Measurements from ENCODE around the gene PDE4D. TPM values are rescaled to one million over a fixed set of nuclear protein-coding genes. Genes with fewer than 3 reads are reported as not detected.

Gene PDE4D
- total RNA-seq, 6 experiments from 2014 or later: 1.6 to 10.3 (median 5.6) TPM

DNA sequence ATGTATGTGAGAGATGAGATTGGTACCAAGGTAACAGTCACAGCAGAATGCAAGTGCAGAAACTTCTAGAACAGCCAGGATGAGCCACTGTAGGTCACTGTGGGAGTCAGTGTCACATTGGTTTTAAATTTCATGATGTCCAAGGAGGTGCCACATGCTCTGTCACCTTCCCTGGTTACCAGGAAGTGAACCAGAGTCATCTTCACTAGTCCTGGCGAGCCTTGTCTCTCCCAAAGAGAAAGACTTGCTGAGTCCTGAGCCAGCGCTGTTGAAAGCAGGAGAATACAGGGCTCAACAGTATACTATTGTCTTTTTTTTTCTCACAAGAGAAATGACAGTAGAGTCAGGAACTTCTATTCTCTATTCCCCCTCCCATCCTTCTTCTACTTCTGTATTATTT is 695.2 kb downstream of the PDE4D start:
- Histone ChIP-seq H3K27me3 (no peaks in the 10 kb centered on the region), H3K36me3 (no peaks in the 10 kb centered on the region), H3K4me1 (no peaks in the 10 kb centered on the region), H3K9me3 (no peaks in the 10 kb centered on the region), H3K27ac (no peak overlapping the region), H3K4me3 (no peak overlapping the region)
- intact Hi-C loops (cut with DNase I): no loop called here
- WGBS (ENCODE audit: insufficient coverage, low coverage, low lambda C conversion rate, missing lambda C conversion rate): 80% methylated on average over 2 of the region's 2 CpGs
- TF ChIP-seq, protein P1, sequence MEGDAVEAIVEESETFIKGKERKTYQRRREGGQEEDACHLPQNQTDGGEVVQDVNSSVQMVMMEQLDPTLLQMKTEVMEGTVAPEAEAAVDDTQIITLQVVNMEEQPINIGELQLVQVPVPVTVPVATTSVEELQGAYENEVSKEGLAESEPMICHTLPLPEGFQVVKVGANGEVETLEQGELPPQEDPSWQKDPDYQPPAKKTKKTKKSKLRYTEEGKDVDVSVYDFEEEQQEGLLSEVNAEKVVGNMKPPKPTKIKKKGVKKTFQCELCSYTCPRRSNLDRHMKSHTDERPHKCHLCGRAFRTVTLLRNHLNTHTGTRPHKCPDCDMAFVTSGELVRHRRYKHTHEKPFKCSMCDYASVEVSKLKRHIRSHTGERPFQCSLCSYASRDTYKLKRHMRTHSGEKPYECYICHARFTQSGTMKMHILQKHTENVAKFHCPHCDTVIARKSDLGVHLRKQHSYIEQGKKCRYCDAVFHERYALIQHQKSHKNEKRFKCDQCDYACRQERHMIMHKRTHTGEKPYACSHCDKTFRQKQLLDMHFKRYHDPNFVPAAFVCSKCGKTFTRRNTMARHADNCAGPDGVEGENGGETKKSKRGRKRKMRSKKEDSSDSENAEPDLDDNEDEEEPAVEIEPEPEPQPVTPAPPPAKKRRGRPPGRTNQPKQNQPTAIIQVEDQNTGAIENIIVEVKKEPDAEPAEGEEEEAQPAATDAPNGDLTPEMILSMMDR (IDR thresholded peaks at IDR 0.05): no peak
- TF ChIP-seq POLR2A (IDR thresholded peaks at IDR 0.05): no peak
- ATAC-seq (no peak), DNase-seq (no peak)

GRCh38 chr5:59197911-59198310 is 695.6 kb downstream of the PDE4D start:
- no peak overlapping the region for H3K27ac ChIP-seq
- DNase-seq (no peak), ATAC-seq (no peak)
- no peaks in the 10 kb centered on the region for H3K4me1 ChIP-seq
- no peak overlapping the region for H3K4me3 ChIP-seq
- H3K27me3 ChIP-seq: no peaks in the 10 kb centered on the region
- 66% methylated on average over 4 of the region's 4 CpGs for WGBS (ENCODE audit: insufficient coverage, low coverage, low lambda C conversion rate, missing lambda C conversion rate)
- intact Hi-C loops (cut with DNase I): no loop called here
- no peaks in the 10 kb centered on the region for H3K9me3 ChIP-seq
- TF ChIP-seq POLR2A (IDR thresholded peaks at IDR 0.05): no peak
- TF ChIP-seq, protein P1 (IDR thresholded peaks at IDR 0.05): no peak
- H3K36me3 ChIP-seq: no peaks in the 10 kb centered on the region

DNA sequence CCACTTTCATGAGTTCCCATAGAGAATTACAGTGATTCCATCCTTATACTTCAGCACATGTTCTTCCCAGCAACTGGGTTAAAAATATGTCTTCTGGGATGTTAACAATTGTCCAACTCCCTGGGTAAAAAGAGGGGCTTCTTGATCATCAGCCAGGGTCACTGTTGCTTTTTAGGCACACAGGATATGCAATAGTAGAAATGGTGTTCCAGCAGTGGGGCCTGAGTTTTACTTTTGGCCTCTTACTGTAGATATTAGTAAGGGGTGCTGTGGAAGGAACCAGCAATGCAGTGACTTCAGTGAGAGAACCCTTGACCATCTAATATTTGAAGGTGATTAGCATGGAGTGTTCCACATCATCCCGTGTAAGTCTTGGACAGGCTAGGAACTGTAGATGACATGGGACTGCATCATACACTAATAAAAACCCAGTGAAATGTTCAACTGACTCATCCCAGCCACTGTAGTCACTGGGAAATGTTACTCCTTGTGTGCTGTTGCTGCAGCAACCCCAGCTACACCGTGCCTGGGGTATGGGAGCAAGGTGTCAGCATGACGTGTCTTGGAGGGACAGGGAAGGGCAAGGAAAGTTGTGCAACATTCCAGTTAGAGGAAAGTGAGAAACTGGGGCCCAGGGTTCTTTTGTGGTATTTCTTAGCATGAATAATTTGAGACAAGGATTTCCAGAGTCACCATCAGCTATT is 699.8 kb downstream of the PDE4D start:
- Histone ChIP-seq H3K36me3 (no peaks in the 10 kb centered on the region), H3K27ac (no peak overlapping the region), H3K4me3 (no peak overlapping the region), H3K9me3 (no peaks in the 10 kb centered on the region), H3K27me3 (no peaks in the 10 kb centered on the region), H3K4me1 (no peaks in the 10 kb centered on the region)
- 81% methylated on average over 3 of the region's 3 CpGs for WGBS (ENCODE audit: insufficient coverage, low coverage, low lambda C conversion rate, missing lambda C conversion rate)
- intact Hi-C loops (cut with DNase I): no loop called here
- ATAC-seq: no peak
- no peak for TF ChIP-seq POLR2A (IDR thresholded peaks at IDR 0.05)
- DNase-seq: no peak

DNA sequence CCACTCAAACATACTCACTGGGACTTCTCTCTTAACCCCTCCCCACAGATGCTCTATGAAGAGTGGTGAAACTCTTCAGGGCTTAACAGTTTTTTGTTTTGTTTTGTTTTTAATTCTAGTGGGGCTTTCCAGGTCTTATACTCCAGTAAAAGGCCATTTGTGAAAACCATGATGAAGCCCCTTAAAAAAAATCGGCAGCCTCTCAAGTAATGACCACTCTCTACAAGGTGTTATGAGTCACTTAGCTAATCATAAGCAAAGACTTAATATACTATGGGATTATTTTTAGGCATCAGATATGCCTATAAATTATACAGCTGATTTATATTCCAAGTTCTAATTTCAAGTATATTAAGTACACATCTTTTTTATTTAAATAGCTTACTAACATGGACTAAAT is 702.8 kb downstream of the PDE4D start:
- WGBS (ENCODE audit: insufficient coverage, low coverage, low lambda C conversion rate, missing lambda C conversion rate): 76% methylated on average over 1 of the region's 1 CpG
- TF ChIP-seq, protein P1 (IDR thresholded peaks at IDR 0.05): no peak
- TF ChIP-seq POLR2A (IDR thresholded peaks at IDR 0.05): no peak
- intact Hi-C loops (cut with DNase I): no loop called here
- Histone ChIP-seq H3K27ac (no peak overlapping the region), H3K4me1 (no peaks in the 10 kb centered on the region), H3K36me3 (no peaks in the 10 kb centered on the region), H3K4me3 (no peak overlapping the region), H3K9me3 (no peaks in the 10 kb centered on the region), H3K27me3 (no peaks in the 10 kb centered on the region)
- ATAC-seq: no peak
- DNase-seq: no peak

DNA sequence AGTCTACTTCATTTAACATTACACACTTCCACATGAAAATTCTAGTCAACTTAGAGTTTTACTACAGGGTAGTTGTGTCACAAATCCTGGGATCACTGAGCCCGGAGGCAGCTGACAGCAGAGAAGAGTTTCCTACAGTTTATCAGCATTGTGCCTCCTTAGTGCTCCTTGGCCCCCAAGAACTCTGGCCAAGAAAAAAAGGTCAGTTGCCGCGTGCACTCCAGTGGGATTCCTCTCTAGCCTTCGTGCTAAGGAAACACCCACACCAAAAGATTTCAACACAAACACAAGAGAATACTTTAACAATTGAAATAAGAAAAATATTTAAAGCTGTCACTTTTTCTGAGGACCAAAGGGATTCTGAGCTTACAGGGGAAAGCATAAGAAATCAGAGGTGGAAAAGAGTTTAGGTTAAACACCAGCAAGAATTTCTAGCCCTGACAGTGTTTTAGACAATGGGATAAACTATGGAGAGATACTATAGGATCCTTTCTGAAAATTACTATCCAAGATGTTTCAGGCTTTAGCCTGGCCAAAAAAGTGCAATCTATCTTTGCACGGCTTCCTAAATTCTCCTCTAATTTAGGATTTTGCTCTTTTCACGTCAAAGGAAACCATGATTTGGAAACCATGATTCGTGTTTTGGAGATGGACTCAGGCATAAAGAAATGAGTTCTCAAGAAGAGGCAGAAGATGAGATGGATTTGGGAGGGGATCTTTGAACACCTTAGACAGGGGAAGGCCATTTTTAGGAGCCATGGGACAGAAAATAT is 703.9 kb downstream of the PDE4D start:
- Histone ChIP-seq H3K9me3 (no peaks in the 10 kb centered on the region), H3K27me3 (no peaks in the 10 kb centered on the region), H3K27ac (no peak overlapping the region), H3K4me1 (no peaks in the 10 kb centered on the region), H3K4me3 (no peak overlapping the region), H3K36me3 (no peaks in the 10 kb centered on the region)
- 80% methylated on average over 7 of the region's 7 CpGs for WGBS (ENCODE audit: insufficient coverage, low coverage, low lambda C conversion rate, missing lambda C conversion rate)
- intact Hi-C loops (cut with DNase I): loop anchor here in 1 of 2 donors (10.0 kb wide), 1 partner anchor 185 kb away; no protein-coding TSS in a partner anchor
- DNase-seq (no peak), ATAC-seq (peak in 1 of 4 donors; percentile 30)
- no peak for TF ChIP-seq POLR2A (IDR thresholded peaks at IDR 0.05)
- TF ChIP-seq, protein P1 (IDR thresholded peaks at IDR 0.05): no peak

All from right lobe of liver (tissue), 6 donors.